ENCODE data around the gene HDAC4.

GRCh38 chr2:239067196-239067865, 333.5 kb downstream of the HDAC4 start:
- TF ChIP-seq, protein P1, sequence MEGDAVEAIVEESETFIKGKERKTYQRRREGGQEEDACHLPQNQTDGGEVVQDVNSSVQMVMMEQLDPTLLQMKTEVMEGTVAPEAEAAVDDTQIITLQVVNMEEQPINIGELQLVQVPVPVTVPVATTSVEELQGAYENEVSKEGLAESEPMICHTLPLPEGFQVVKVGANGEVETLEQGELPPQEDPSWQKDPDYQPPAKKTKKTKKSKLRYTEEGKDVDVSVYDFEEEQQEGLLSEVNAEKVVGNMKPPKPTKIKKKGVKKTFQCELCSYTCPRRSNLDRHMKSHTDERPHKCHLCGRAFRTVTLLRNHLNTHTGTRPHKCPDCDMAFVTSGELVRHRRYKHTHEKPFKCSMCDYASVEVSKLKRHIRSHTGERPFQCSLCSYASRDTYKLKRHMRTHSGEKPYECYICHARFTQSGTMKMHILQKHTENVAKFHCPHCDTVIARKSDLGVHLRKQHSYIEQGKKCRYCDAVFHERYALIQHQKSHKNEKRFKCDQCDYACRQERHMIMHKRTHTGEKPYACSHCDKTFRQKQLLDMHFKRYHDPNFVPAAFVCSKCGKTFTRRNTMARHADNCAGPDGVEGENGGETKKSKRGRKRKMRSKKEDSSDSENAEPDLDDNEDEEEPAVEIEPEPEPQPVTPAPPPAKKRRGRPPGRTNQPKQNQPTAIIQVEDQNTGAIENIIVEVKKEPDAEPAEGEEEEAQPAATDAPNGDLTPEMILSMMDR (conservative IDR thresholded peaks at IDR 0.05; ENCODE audit: low read length), result no peak
- no peak for TF ChIP-seq EZH2phosphoT487 (IDR thresholded peaks at IDR 0.05; ENCODE audit: borderline replicate concordance)

Data from Loucy (cell line).